SH-SY5Y (cell line): Measurements from ENCODE around the gene SLC28A1.

ENCODE experiments used
- GATA2 ChIP-seq: IDR thresholded peaks from 2 replicates; pipeline ENCODE4 v1.6.1; 2011; ENCODE audit warnings: mild to moderate bottlenecking, low read depth, low read length
- GATA3 ChIP-seq: IDR thresholded peaks from 2 replicates; pipeline ENCODE4 v1.6.1; 2011; ENCODE audit warnings: low read depth, mild to moderate bottlenecking, low read length, moderate library complexity

- TF ChIP-seq GATA3 (no peak), GATA2 (no peak)
Measured at GRCh38 chr15:84898761-84899160, 14.3 kb downstream of the SLC28A1 start.
